MCF 10A (cell line): ENCODE results near the gene ZBTB5. TPM values are rescaled to one million over a fixed set of nuclear protein-coding genes. Genes with fewer than 3 reads are reported as not detected.

Experiments used
- BruUV-seq: library from RNA; stranded (reverse); fragments of 400-500 nt; replicated peaks from 2 replicates; lab custom pipeline; 2021; lab: Mats Ljungman, UMichigan
- CTCF ChIA-PET: fragments of 300-600 bp; sonication (Branson Sonifier 250); formaldehyde crosslinking; extraction: SDS; loops from one replicate; lab custom pipeline; 2021; ENCODE audit warnings: antibody characterized with exemption, inconsistent platforms; lab: Yijun Ruan, JAX
- POLR2A ChIA-PET: fragments of 300-600, 350-650 bp; sonication (Branson Sonifier 250); formaldehyde crosslinking; extraction: SDS; loops from one replicate; lab custom pipeline; 2020; ENCODE audit warnings: antibody characterized with exemption, inconsistent platforms; lab: Yijun Ruan, JAX
- DNase-seq: peaks from one replicate; pipeline ENCODE4 v3.0.0-alpha.2; 2018; ENCODE audit not compliant: unreplicated experiment
- H3K27ac Mint-ChIP-seq: one replicate; pipeline ENCODE4 v1.8.0; 2022; ENCODE audit warnings: mild to moderate bottlenecking, low read depth, mixed read lengths; ENCODE audit not compliant: unreplicated experiment
- H3K27me3 Mint-ChIP-seq: one replicate; pipeline ENCODE4 v1.8.0; 2022; ENCODE audit warnings: mixed read lengths; ENCODE audit not compliant: insufficient read depth, unreplicated experiment
- H3K36me3 Mint-ChIP-seq: one replicate; pipeline ENCODE4 v1.8.0; 2022; ENCODE audit warnings: mild to moderate bottlenecking, moderate library complexity, mixed read lengths; ENCODE audit not compliant: insufficient read depth, unreplicated experiment
- H3K4me1 Mint-ChIP-seq: one replicate; pipeline ENCODE4 v1.8.0; 2022; ENCODE audit warnings: mixed read lengths; ENCODE audit not compliant: insufficient read depth, unreplicated experiment
- H3K4me3 Mint-ChIP-seq: one replicate; pipeline ENCODE4 v1.8.0; 2022; ENCODE audit warnings: mild to moderate bottlenecking, moderate library complexity, mixed read lengths; ENCODE audit not compliant: unreplicated experiment
- H3K9me3 Mint-ChIP-seq: one replicate; pipeline ENCODE4 v1.8.0; 2022; ENCODE audit warnings: mixed read lengths; ENCODE audit not compliant: unreplicated experiment
- CTCF ChIP-seq: fragments of 200-600 bp; IDR thresholded peaks from one replicate; pipeline ENCODE4 v1.8.0; 2022; ENCODE audit warnings: antibody characterized with exemption, mild to moderate bottlenecking; ENCODE audit not compliant: unreplicated experiment
- intact Hi-C: fragments of 100-400 bp; cut with micrococcal nuclease; formaldehyde crosslinking; loops from 2 replicates; pipeline ENCODE4 v1.14.1; 2022
- total RNA-seq: library from RNA; stranded (reverse); gene quantifications from 2 replicates; pipeline ENCODE4 v1.2.3, GENCODE V29; 2022

ZBTB5 gene
- total RNA-seq, 1 experiment from 2014 or later, result 9.0 TPM

- intact Hi-C loops, result loop anchor here (10.0 kb wide), 1 partner anchor 420 kb away; no protein-coding TSS in a partner anchor
- Mint-ChIP-seq H3K9me3 (no peaks in the 10 kb centered on the region), H3K4me1 (peaks cover 48% of the 10 kb centered on the region), H3K27ac (peak overlapping the region; percentile 80), H3K27me3 (no peaks in the 10 kb centered on the region), H3K36me3 (no peaks in the 10 kb centered on the region), H3K4me3 (peak overlapping the region; percentile 32)
- peak; percentile 72 for TF ChIP-seq CTCF
- POLR2A ChIA-PET, result interaction anchor here (0.6 to 5.3 kb wide), 11 partner anchors 8 to 929 kb away, joined by 3 to 37 read pairs (median 5); partner anchors contain the start of genes GRHPR, POLR1E, TOMM5 and ZBTB5
- BruUV-seq, result no TSS peak
- CTCF ChIA-PET, result interaction anchor here (0.5 to 2.3 kb wide), 20 partner anchors 9 to 666 kb away, joined by 3 to 26 read pairs (median 3); no protein-coding TSS in a partner anchor
- DNase-seq, result peak; percentile 85
Observed at GRCh38 chr9:37415011-37415719, 50.1 kb downstream of the ZBTB5 start.

GRCh38 chr9:37414503-37414943 lies 50.7 kb downstream of the ZBTB5 start:
- CTCF ChIA-PET, result interaction anchor here (0.6 to 2.3 kb wide), 14 partner anchors 9 to 665 kb away, joined by 3 to 26 read pairs (median 3); no protein-coding TSS in a partner anchor
- BruUV-seq, result no TSS peak
- intact Hi-C loops, result loop anchor here (5.0 to 10.0 kb wide), 2 partner anchors 420 to 542 kb away; no protein-coding TSS in a partner anchor
- Mint-ChIP-seq H3K9me3 (no peaks in the 10 kb centered on the region), H3K4me3 (no peak overlapping the region), H3K4me1 (peaks cover 51% of the 10 kb centered on the region), H3K36me3 (no peaks in the 10 kb centered on the region), H3K27ac (peak overlapping the region; percentile 80), H3K27me3 (no peaks in the 10 kb centered on the region)
- no peak for DNase-seq
- POLR2A ChIA-PET, result interaction anchor here (0.6 to 5.3 kb wide), 8 partner anchors 8 to 440 kb away, joined by 3 to 37 read pairs (median 6); partner anchors contain the start of genes GRHPR, POLR1E, TOMM5 and ZBTB5
- TF ChIP-seq CTCF, result no peak

- Mint-ChIP-seq H3K36me3 (no peaks in the 10 kb centered on the region), H3K27me3 (no peaks in the 10 kb centered on the region), H3K27ac (peak overlapping the region; percentile 94), H3K9me3 (no peaks in the 10 kb centered on the region), H3K4me3 (peak overlapping the region; percentile 67), H3K4me1 (peaks cover 42% of the 10 kb centered on the region)
- no peak for TF ChIP-seq CTCF
- CTCF ChIA-PET, result interaction anchor here (0.7 to 3.9 kb wide), 6 partner anchors 18 to 539 kb away, joined by 3 to 24 read pairs (median 4); no protein-coding TSS in a partner anchor
- POLR2A ChIA-PET, result interaction anchor here (0.6 to 5.3 kb wide), 9 partner anchors 10 to 1013 kb away, joined by 3 to 37 read pairs (median 6); partner anchors contain the start of genes GRHPR, RNF38, ZBTB5 and ZCCHC7
- BruUV-seq, result no TSS peak
- peak; percentile 46 for DNase-seq
- intact Hi-C loops, result loop anchor here (5.0 to 10.0 kb wide), 2 partner anchors 419 to 541 kb away; no protein-coding TSS in a partner anchor
Observed at GRCh38 chr9:37413311-37413710, 51.9 kb downstream of the ZBTB5 start.
